Endothelial cell of umbilical vein (primary cell): ENCODE results near the gene VPS8. TPM values are rescaled to one million over a fixed set of nuclear protein-coding genes. Genes with fewer than 3 reads are reported as not detected.

Experiments used
- BruUV-seq: library from RNA; stranded (reverse); fragments of 400-500 nt; replicated peaks from 2 replicates; lab custom pipeline; 2021; lab: Mats Ljungman, UMichigan
- CTCF ChIA-PET: fragments of 300-600, 350-600 bp; sonication (Branson Sonifier 250); formaldehyde crosslinking; loops from one replicate; lab custom pipeline; 2021; ENCODE audit warnings: antibody characterized with exemption, inconsistent platforms; lab: Charles Lee
- POLR2A ChIA-PET: fragments of 300-600, 350-600 bp; sonication (Branson Sonifier 250); formaldehyde crosslinking; loops from one replicate; lab custom pipeline; 2021; ENCODE audit warnings: antibody characterized with exemption, inconsistent platforms; lab: Charles Lee
- DNase-seq: peaks from one replicate; pipeline ENCODE4 v3.0.0-alpha.2; 2011; ENCODE audit warnings: low read depth, low spot score
- FAIRE-seq: peaks from 2 replicates; lab custom pipeline; 2011; peaks lifted over from hg19 to GRCh38; lab: Jason Lieb, UNC
- H2AFZ ChIP-seq: 2 replicates; pipeline ENCODE4 v1.6.0; 2012; ENCODE audit warnings: low read depth, low read length, control low read depth, inconsistent platforms
- H3K27ac ChIP-seq: 2 replicates; pipeline ENCODE4 v1.5.1; 2011; ENCODE audit warnings: low read depth, mild to moderate bottlenecking, control low read depth, low read length, moderate library complexity; ENCODE audit not compliant: insufficient read depth
- H3K27me3 ChIP-seq, 2 experiments: 2 replicates each; pipeline versions ENCODE4 v1.6.0 to v1.6.1; 2011; ENCODE audit warnings: low read length in 2 of 2, mixed read lengths in 1 of 2; ENCODE audit not compliant: control insufficient read depth in 2 of 2, insufficient read depth in 2 of 2
- H3K36me3 ChIP-seq, 2 experiments: 2 replicates in 1 of 2; 3 replicates in 1 of 2; pipeline ENCODE4 v1.5.1; 2011; ENCODE audit warnings: low read length in 2 of 2, mild to moderate bottlenecking in 1 of 2, moderate library complexity in 1 of 2; ENCODE audit not compliant: control insufficient read depth in 2 of 2, insufficient read depth in 2 of 2; ENCODE audit errors: extremely low read depth in 1 of 2
- H3K4me1 ChIP-seq: 3 replicates; pipeline ENCODE4 v1.5.1; 2011; ENCODE audit warnings: mild to moderate bottlenecking, low read length; ENCODE audit not compliant: control insufficient read depth, insufficient read depth; ENCODE audit errors: extremely low read depth
- H3K4me2 ChIP-seq: 2 replicates; pipeline ENCODE4 v1.6.1; 2011; ENCODE audit warnings: low read length, control low read depth, mixed read lengths; ENCODE audit not compliant: insufficient read depth
- H3K4me3 ChIP-seq, 3 experiments: fragments of 200-600 bp in 1 of 3; sonication (generic), shearing (Covaris generic) in 1 of 3; replicated peaks in 1 of 3; 2 replicates each; pipeline ENCODE4 v1.5.1; 2011 to 2016; ENCODE audit warnings: control low read depth in 3 of 3, low read length in 3 of 3, mild to moderate bottlenecking in 2 of 3, inconsistent platforms in 1 of 3, low read depth in 1 of 3, moderate library complexity in 1 of 3; ENCODE audit not compliant: insufficient read depth in 1 of 3
- H3K79me2 ChIP-seq: 2 replicates; pipeline ENCODE4 v1.6.0; 2012; ENCODE audit warnings: low read length, inconsistent platforms; ENCODE audit not compliant: control insufficient read depth, insufficient read depth
- H3K9ac ChIP-seq: replicated peaks from 2 replicates; pipeline ENCODE3; 2011; ENCODE audit warnings: low read length, control low read depth; ENCODE audit not compliant: insufficient read depth; ENCODE audit errors: extremely low read depth
- H3K9me1 ChIP-seq: replicated peaks from 3 replicates; pipeline ENCODE4 v1.6.0; 2011; ENCODE audit warnings: mild to moderate bottlenecking, low read length; ENCODE audit not compliant: control insufficient read depth, insufficient read depth; ENCODE audit errors: extremely low read depth
- H3K9me3 ChIP-seq: replicated peaks from 2 replicates; pipeline ENCODE4 v1.5.1; 2012; ENCODE audit warnings: low read length, inconsistent platforms; ENCODE audit not compliant: control insufficient read depth, insufficient read depth
- H4K20me1 ChIP-seq: replicated peaks from 2 replicates; pipeline ENCODE3; 2011; ENCODE audit warnings: mild to moderate bottlenecking, low read length; ENCODE audit not compliant: control insufficient read depth, insufficient read depth; ENCODE audit errors: extremely low read depth
- EZH2 ChIP-seq: IDR thresholded peaks from 2 replicates; pipeline ENCODE4 v1.6.1; 2012; ENCODE audit warnings: borderline replicate concordance, low read depth, mild to moderate bottlenecking, moderate library complexity, low read length, inconsistent platforms; ENCODE audit not compliant: severe bottlenecking
- FOS ChIP-seq: IDR thresholded peaks from 2 replicates; pipeline ENCODE4 v1.6.1; 2011; ENCODE audit warnings: mild to moderate bottlenecking, low read length, moderate library complexity, borderline replicate concordance; ENCODE audit not compliant: insufficient read depth
- GATA2 ChIP-seq: IDR thresholded peaks from 2 replicates; pipeline ENCODE4 v1.7.0; 2011; ENCODE audit warnings: low read depth, mild to moderate bottlenecking, moderate library complexity, mixed read lengths, low read length; ENCODE audit not compliant: insufficient read length, insufficient read depth
- JUN ChIP-seq: IDR thresholded peaks from 2 replicates; pipeline ENCODE4 v1.6.1; 2011; ENCODE audit warnings: borderline replicate concordance, low read depth; ENCODE audit not compliant: insufficient read length, insufficient read depth
- MYC ChIP-seq: IDR thresholded peaks from one replicate; pipeline ENCODE4 v1.6.1; 2011; ENCODE audit warnings: mild to moderate bottlenecking, low read depth, low read length
- POLR2A ChIP-seq: IDR thresholded peaks from 2 replicates; pipeline ENCODE4 v1.6.1; 2012; ENCODE audit warnings: low read depth, mild to moderate bottlenecking, control low read depth, low read length
- POLR2AphosphoS5 ChIP-seq: IDR thresholded peaks from 2 replicates; pipeline ENCODE4 v1.6.1; 2012; ENCODE audit warnings: low read depth, mild to moderate bottlenecking, control low read depth, low read length, moderate library complexity; ENCODE audit not compliant: insufficient read depth
- dilution Hi-C: fragments of 300-500 bp; cut with MboI; formaldehyde crosslinking; loops from one replicate; pipeline ENCODE4 v1.15.0; 2019; ENCODE audit warnings: low sequenced_read_pairs; ENCODE audit not compliant: extremely low pct_ligation_motif_present
- intact Hi-C: fragments of 100-400 bp; cut with micrococcal nuclease; formaldehyde crosslinking; loops from one replicate; pipeline ENCODE4 v1.10.0; 2022
- polyA plus RNA-seq, 4 experiments: library from polyadenylated mRNA; depleted of rRNA in 3 of 4; stranded (reverse) in 3 of 4; unstranded in 1 of 4; fragments of >200 nt; gene quantifications; 2 replicates each; pipeline versions ENCODE4 v1.2.1 to v1.2.3, GENCODE V29; 2011 to 2012; ENCODE audit warnings: missing spikeins in 1 of 4
- total RNA-seq: library from RNA; stranded (reverse); gene quantifications from 2 replicates; pipeline ENCODE4 v1.2.3, GENCODE V29; 2021
- TF ChIP-seq, protein P1 (sequence below), 2 donors: IDR thresholded peaks; 1 replicate in 1 of 2; 2 replicates in 1 of 2; pipeline ENCODE4 v1.5.1; 2011; ENCODE audit warnings: low read length in 2 of 2, mild to moderate bottlenecking in 2 of 2, moderate library complexity in 2 of 2, control low read depth in 1 of 2, inconsistent platforms in 1 of 2, low read depth in 1 of 2; ENCODE audit not compliant: insufficient read depth in 1 of 2; ENCODE audit errors: extremely low read depth in 1 of 2
- TF ChIP-seq, protein P2 (sequence below): IDR thresholded peaks from 2 replicates; pipeline ENCODE4 v1.6.1; 2011; ENCODE audit not compliant: insufficient read depth, insufficient read length

VPS8 gene
- total and polyA plus RNA-seq, 2 donors (not counting 3 experiments of a cell fraction or from before 2014, with no cell fraction given): 13.7 to 51.6 TPM

DNA sequence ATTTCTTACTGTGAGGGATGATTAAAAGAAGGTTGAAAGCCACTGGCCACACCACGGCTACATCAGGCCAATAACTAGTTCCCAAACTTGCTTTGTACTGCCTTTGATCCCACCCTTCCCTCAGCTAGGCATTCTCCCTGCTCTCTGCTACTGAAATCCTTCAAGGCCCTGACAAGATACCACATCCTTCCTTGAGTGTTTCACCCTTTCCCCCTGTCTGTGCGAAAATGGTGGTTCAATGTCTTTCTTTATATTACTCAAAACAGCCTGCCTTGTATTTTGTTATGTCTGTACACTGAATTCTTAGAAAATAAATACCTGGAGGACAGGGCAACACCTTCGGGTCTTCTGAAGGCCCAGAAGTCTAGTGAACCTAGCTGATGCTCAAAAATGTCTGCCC is 932 bp upstream of the VPS8 start:
- H3K9me1 ChIP-seq: no peaks in the 10 kb centered on the region
- no peak overlapping the region for H3K27ac ChIP-seq
- H3K36me3 ChIP-seq: no peaks in the 10 kb centered on the region
- no TSS peak for BruUV-seq
- peak overlapping the region; percentile 71 for H2AFZ ChIP-seq
- no peaks in the 10 kb centered on the region for H4K20me1 ChIP-seq
- no peak for TF ChIP-seq GATA2
- TF ChIP-seq EZH2: no peak
- TF ChIP-seq, protein P1, sequence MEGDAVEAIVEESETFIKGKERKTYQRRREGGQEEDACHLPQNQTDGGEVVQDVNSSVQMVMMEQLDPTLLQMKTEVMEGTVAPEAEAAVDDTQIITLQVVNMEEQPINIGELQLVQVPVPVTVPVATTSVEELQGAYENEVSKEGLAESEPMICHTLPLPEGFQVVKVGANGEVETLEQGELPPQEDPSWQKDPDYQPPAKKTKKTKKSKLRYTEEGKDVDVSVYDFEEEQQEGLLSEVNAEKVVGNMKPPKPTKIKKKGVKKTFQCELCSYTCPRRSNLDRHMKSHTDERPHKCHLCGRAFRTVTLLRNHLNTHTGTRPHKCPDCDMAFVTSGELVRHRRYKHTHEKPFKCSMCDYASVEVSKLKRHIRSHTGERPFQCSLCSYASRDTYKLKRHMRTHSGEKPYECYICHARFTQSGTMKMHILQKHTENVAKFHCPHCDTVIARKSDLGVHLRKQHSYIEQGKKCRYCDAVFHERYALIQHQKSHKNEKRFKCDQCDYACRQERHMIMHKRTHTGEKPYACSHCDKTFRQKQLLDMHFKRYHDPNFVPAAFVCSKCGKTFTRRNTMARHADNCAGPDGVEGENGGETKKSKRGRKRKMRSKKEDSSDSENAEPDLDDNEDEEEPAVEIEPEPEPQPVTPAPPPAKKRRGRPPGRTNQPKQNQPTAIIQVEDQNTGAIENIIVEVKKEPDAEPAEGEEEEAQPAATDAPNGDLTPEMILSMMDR (IDR thresholded peaks at IDR 0.05; ENCODE audit: extremely low read depth in 1 of 2, insufficient read depth in 1 of 2, low read depth in 1 of 2, low read length in 2 of 2): no peak
- TF ChIP-seq FOS: no peak
- TF ChIP-seq MYC: no peak
- no peak for TF ChIP-seq JUN
- no peak for TF ChIP-seq POLR2AphosphoS5
- TF ChIP-seq, protein P2, sequence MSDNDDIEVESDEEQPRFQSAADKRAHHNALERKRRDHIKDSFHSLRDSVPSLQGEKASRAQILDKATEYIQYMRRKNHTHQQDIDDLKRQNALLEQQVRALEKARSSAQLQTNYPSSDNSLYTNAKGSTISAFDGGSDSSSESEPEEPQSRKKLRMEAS: no peak
- no peak for TF ChIP-seq POLR2A
- peaks cover 12 to 16% of the 10 kb centered on the region in 2 experiments for H3K27me3 ChIP-seq
- H3K4me3 ChIP-seq: no peak overlapping the region
- CTCF ChIA-PET: interaction anchor here (1.3 kb wide), 1 partner anchor 324 kb away, joined by 3 read pairs; no protein-coding TSS in a partner anchor
- H3K4me2 ChIP-seq: no peak overlapping the region
- DNase-seq: no peak
- no peaks in the 10 kb centered on the region for H3K9me3 ChIP-seq
- H3K9ac ChIP-seq: no peak overlapping the region
- POLR2A ChIA-PET: no interaction called here
- intact Hi-C loops (no loop called here), dilution Hi-C loops (no loop called here)
- peaks cover 11% of the 10 kb centered on the region for H3K79me2 ChIP-seq
- peaks cover 7% of the 10 kb centered on the region for H3K4me1 ChIP-seq
- no peak for FAIRE-seq
